LHCN-M2 (cell line): ENCODE data around the gene HOXA7. TPM values are rescaled to one million over a fixed set of nuclear protein-coding genes. Genes with fewer than 3 reads are reported as not detected.

Experiments
- DNase-seq: peaks from one replicate; pipeline ENCODE4 v3.0.0-alpha.2; 2012; ENCODE audit warnings: low read depth
- polyA plus RNA-seq: library from polyadenylated mRNA; unstranded; fragments of >200 nt; gene quantifications from one replicate; pipeline ENCODE4 v1.2.1, GENCODE V29; 2012; ENCODE audit warnings: missing spikeins
- total RNA-seq: library from RNA; depleted of rRNA; stranded (reverse); fragments of >200 nt; gene quantifications from 2 replicates; pipeline ENCODE4 v1.2.3, GENCODE V29; 2014; rRNA removed

The HOXA7 gene
- 4.5 and 8.3 TPM in 2 replicates for total RNA-seq
- 7.0 TPM for polyA plus RNA-seq

DNA sequence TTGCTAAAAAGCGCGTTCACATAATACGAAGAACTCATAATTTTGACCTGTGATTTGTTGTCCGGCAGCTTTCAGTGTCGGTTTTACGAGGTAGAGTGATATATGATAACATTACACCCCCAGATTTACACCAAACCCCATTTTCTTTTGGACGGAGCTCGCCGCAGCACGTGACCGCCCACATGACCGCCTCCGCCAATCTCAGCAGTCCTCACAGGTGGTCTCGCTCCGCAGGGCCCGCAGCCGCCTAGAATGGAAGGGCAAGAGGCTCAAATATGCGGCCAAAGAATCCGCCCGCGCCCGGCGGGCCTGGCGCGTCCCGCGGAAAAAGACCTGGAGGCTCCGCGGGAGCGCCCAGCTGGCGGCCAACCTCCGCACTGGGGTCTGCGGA lies at the start of gene HOXA7:
Gene HOXA7 (minus strand): TSS at position 168 of the 391 bp plus-strand sequence. CDS start 130 bp downstream, at position 38.
- DNase-seq: peak; percentile 79

- no peak for DNase-seq
Observed at GRCh38 chr7:27205325-27206280, 49.1 kb upstream of the HOXA7 start.

- DNase-seq: peak; percentile 35
Observed at GRCh38 chr7:27204851-27205322, 48.4 kb upstream of the HOXA7 start.

DNA sequence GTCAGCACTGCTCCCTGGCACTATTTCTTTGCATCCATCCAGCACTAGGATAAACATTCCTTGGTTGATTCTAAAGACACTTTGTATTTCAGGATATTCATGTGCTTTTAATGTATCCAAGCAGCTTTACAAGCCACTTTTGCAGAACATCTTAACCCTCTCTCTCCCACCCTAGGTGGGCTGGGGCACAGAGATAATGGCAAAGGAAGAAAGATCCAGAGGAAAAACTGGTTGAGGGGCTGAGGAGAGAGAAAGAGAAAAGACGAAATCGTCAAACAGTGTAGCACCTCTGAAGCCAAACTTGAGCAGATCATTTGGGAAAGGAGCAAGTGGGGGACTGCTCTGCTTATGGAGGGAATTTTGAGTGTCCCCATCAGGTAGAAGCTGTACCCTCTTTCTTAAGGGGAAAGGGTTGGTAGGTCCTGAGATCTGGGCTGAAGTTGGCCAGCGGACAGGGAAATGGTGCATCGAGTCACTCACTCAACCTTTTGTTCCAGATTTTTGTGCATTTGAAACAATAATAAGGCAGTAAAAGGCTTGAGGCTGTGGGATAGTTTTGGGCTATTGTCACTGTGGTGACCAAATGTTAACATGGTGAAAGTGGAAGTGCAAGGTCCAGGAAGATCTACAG lies 47.6 kb upstream of the HOXA7 start:
- no peak for DNase-seq

- DNase-seq: no peak
Observed at GRCh38 chr7:27203365-27203953, 47.0 kb upstream of the HOXA7 start.

DNA sequence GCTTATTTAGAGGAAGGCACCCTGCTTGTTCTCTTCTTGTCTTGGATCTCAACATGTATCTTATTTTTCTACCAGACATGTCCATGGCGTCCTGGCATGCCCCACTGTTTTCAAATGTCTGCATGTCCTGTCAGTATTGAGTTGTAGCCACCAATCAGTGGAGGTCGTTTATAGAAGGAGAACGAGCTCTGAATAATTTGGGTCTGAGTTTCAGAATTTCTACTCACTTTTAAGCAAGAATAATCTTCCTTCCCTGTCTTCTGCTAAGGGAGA lies 46.3 kb upstream of the HOXA7 start:
- DNase-seq: no peak

DNA sequence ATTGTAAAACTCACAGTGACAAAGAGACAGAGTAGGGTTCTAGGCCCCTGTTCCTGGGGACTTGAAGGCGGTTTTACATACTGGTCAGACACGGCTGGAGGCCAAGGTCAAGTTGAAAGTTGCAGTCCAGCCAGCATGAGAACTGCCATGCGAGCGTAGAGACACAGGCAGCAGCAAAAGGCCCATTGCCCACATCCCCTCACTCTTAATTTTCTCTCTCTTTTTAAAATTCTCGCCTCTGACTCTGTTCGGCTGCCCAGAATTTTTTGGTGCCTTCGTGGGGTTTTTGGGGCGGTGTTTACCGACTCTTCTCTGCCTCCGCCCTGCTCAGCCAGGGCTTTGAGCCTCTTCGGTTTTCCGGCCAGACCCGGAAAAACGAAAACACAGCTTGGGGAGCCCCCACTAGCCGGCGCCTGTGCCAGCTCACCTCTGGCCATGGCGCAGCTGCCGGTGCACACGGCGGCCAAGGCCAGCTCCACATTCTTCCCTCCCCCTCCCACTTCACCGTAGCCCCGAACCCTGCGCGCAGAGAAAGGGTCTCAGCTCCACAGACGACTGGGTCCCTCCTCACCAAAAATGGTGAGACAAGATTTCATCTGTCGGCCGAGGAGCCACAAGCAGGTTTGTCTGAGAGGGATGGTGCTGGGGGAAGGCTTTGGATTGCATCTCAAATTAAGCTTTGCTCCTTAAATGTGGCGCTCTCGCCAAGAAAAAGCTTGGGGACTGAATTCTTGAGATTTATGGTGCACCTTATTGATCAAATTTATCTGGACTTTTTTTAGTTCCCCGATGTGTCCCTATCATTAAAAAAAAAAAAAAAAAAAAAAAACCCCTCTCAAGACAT lies 45.8 kb upstream of the HOXA7 start:
- no peak for DNase-seq

- no peak for DNase-seq
Observed at GRCh38 chr7:27201580-27202017, 45.1 kb upstream of the HOXA7 start.

DNA sequence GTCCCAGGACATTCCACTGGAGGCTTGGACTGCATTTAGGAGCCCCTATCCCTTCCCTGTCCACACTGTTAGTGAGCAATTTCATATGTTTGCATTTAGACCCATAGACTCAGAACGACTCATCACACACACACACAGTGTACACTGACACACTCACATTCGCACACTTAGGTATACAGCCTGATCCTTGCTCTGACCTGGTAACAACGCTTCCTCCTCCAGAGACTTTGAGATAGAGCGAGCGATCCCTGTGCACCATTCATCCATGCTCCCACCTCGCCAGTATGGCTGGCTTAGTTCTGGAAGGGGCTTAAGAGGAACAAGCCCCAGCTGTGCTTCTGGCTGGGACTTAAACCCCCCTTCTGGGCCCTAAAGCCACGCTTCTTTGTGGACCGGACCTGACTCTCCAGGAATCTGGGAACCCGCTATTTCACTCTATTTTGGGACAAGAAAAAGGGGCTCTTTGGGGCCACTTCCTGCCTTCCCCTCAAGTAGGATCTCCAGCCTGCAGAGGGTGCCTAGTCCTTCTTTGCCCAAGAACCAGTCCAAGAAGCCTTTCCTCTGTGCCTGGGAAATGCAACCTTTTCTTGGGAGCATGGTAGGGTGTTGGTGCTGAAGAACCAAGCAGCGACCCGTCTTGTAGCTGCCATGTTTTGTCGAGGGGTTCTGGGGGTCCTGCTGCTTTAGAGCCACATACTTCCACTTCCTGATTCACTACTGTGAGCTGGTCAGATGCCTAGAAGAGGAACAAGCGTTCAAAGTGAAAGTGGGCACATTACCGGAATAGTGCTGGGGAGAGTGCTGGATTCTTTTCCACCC lies 44.5 kb upstream of the HOXA7 start:
- DNase-seq: no peak

DNA sequence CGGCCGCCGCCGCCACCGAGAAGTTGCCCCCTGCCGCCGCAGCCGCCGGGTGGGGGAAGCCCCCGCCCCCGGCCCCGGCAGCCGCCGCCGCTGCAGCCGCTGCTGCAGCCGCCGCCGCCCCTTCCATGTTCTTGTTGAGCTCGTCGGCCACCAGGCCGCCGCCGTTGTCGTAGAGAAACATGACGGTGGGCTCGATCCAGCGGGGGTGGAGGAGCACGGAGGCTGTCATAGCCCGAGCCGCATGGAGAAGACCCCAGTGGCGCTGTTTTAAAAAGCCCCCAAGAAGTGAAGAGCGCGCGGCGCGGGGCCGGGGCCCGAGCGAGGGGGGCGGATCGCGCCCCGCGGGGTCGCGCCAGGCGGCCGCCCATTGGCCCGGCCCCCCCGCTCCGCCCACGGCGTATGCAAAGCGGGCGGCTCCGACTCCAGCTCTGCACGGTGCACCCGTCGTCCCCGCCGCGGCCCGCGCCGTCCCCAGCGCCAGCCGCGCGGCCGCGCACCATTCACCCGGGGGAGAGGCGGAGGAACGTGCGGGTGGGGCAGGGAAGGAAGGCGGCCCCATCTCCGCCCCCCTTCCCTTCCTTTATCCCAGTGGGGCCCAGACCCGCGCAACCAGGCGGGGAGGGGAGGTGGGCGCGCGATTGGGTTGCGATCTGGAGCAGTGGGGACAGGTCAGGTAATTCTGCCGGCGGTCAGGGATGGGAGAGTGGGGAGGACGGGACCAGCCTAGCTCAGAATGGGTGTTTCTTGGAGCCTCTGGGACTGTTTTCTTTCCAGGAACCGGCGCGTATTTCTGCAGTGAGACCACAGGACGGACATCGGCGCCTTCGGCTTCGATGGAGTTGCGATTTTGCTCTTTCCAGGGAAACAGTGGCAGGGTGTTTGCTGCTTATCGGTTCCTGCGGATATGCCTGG lies 43.6 kb upstream of the HOXA7 start, which contains the start of gene HOXA13:
Gene HOXA13 (minus strand): TSS at position 243 of the 912 bp plus-strand sequence. CDS start 14 bp downstream, at position 229.
- peak; percentile 35 for DNase-seq

GRCh38 chr7:27198871-27199801 lies 42.7 kb upstream of the HOXA7 start:
- DNase-seq: peak; percentile 19

DNA sequence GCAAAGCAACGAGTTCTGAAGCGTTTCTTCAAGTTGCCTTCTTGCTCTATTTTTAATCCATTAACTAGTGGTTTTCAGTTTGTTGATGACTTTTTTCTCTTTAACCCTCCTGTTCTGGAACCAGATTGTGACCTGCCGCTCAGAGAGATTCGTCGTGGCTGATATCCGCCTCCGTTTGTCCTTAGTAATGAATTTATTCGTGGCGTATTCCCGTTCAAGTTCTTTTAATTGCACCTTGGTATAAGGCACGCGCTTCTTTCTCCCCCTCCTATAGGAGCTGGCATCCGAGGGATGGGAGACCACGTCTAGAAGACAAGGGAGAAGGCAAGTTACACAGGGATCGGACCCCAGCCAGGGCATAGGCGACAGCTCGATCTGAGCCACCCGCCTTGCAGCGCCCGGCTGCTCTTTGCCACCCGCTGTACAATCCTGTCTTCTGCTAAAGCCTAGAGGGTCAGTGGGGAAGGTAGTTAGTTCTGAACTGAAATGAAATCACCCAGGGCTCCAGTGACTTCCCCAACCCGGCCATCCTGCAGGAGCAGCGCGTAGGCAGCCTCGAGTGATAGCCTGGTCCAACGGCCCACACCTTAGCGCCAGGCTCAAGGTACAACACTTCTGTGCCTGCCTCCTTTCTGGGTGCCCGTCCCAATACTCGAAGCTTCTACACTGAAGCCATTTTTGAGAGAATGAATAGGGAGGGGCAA lies 41.8 kb upstream of the HOXA7 start:
- DNase-seq: no peak

DNA sequence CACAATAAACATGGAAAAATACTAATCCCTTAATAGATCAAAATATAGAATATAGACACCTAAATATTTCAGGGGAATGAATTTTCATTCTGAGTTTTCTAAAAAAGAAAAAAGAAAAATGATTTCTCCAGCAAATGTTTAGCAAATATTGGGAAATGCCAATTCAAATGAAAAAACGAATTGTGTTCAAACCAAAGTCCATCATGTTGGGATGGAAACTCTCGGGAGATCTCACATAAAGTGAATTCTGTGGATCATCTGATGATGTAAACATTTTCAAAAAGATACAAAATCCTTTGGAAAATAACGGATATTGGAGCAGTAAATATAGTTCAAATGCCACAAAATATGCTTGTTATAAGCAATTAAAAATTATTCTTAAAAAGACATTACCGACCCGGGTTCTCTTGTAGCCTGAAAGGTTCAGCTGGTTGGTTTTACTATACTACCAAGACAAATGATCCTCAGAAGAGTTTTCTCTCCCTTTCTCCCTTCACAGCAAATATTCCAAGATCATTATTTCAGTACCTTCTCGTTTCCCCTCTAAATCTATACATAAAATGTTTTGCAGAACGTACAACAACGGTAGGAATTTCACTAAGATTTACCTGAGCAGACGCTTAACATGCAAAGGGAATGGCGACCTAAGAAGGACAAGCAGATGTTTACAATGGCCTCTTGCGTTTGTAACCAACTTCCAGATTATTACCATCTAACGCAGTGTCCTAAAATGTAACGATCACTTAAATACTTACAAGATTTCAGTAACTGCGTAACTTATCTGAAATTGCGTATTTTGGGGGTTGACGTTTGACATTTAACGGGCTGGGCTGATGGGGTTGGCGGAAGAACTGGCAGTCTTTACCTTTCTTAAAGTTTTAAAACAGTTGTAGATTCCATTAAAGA lies 40.9 kb upstream of the HOXA7 start:
- DNase-seq: no peak

- peak; percentile 64 for DNase-seq
Observed at GRCh38 chr7:27196287-27196767, 39.9 kb upstream of the HOXA7 start.

DNA sequence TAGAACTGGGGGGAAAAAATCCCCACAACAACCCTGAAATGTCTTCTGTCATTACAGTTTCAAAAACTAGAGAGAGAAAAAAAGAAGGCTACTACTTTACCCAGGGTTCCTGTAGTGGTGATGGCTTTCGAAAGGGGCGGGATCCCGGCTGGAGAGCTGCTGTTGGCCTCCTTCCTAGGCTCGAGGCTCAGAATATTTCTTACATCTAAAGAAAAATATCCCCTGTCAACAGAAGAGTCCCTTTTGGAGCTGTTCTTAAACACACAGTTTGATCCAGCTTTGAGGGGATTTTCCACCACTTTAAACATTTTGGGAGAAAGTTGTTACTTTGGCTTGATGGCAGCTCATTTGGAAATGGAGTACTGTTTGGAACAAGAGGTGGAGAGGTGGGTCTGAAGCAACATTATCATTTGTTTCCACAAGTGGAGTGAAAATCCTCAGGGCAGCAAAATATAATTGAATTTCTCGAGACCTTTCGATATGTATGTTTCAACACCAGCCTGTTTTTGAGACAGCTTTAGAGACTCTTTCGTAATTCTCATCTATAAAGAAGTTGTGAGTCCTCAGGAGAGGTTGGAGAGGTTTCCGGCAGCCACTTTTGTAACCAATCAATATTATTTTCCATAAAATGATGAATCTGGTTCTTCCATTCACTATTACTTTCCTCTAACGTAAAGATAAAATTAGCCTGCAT lies 38.4 kb upstream of the HOXA7 start:
- DNase-seq: no peak

GRCh38 chr7:27194002-27194352 lies 37.5 kb upstream of the HOXA7 start:
- DNase-seq: no peak
